ENCODE results near the gene ASPA.
"Not testable (repeated sequence)": the region's sequence is repeated elsewhere in the genome, so short reads cannot be mapped to it uniquely, and the experiment has no call there.

DNA sequence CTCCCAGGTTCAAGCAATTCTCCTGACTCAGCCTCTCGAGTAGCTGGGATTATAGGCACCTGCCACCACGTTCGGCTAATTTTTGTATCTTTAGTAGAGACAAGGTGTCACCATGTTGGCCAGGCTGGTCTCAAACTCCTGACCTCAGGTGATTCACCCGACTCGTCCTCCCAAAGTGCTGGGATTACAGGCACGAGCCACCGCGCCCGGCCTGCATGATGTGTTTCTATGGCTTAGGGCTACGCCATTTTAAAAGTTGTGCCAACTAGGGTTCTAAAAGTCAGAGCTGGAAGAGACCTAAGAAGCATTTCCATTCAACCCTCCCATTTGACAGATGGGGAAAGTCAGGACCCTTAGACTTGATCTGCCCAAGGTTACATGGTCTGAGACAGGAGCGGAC, 38.4 kb downstream of the ASPA start:
- not testable (repeated sequence) for TF ChIP-seq CTCF (IDR thresholded peaks at IDR 0.05; ENCODE audit: extremely low read depth in 1 of 2, insufficient read depth in 1 of 2, low read depth in 1 of 2, low read length in 2 of 2); POLR2A (IDR thresholded peaks at IDR 0.05; ENCODE audit: low read depth, low read length)

Measured in endothelial cell of umbilical vein (primary cell).